K562 (cell line): ENCODE data around the gene CCDC117. TPM values are rescaled to one million over a fixed set of nuclear protein-coding genes. Genes with fewer than 3 reads are reported as not detected.

Experiments used
- ARID2 ChIP-seq: fragments of 450-650 bp; IDR thresholded peaks from 2 replicates; pipeline ENCODE4 v1.6.1; 2017; ENCODE audit warnings: antibody characterized with exemption, mild to moderate bottlenecking
- BACH1 ChIP-seq: fragments of 200-800 bp; sonication (Bioruptor generic); IDR thresholded peaks from 2 replicates; pipeline ENCODE4 v1.6.1; 2016; ENCODE audit warnings: missing genetic modification characterization, missing compliant biosample characterization
- FOXJ2 ChIP-seq: fragments of 200-800 bp; sonication (Bioruptor generic); IDR thresholded peaks from 2 replicates; pipeline ENCODE4 v1.6.1; 2016; ENCODE audit warnings: missing genetic modification characterization, missing compliant biosample characterization
- GTF2F1 ChIP-seq: IDR thresholded peaks from 2 replicates; pipeline ENCODE4 v1.6.1; 2011; ENCODE audit warnings: low read depth, low read length, improper control_type of control experiment
- HEY1 ChIP-seq: fragments of 250-450 bp; sonication (Bioruptor Pico); IDR thresholded peaks from 2 replicates; pipeline ENCODE4 v1.5.0; 2020; ENCODE audit warnings: mild to moderate bottlenecking, moderate library complexity, borderline replicate concordance
- HMGN3 ChIP-seq: IDR thresholded peaks from 2 replicates; pipeline ENCODE4 v1.6.1; 2011; ENCODE audit warnings: borderline replicate concordance, low read depth, mild to moderate bottlenecking, mixed read lengths, low read length; ENCODE audit not compliant: insufficient read length; ENCODE audit errors: extremely low read depth
- ILK ChIP-seq: fragments of 450-650 bp; IDR thresholded peaks from 2 replicates; pipeline ENCODE4 v1.6.1; 2016; ENCODE audit warnings: missing genetic modification characterization, low read depth, mild to moderate bottlenecking, missing compliant biosample characterization, moderate library complexity, borderline replicate concordance
- IRF2 ChIP-seq: sonication (generic); formaldehyde crosslinking; IDR thresholded peaks from 2 replicates; pipeline ENCODE4 v1.8.1; 2022; ENCODE audit warnings: mild to moderate bottlenecking, missing genetic modification reagents
- KAT7 ChIP-seq: sonication (generic); formaldehyde crosslinking; IDR thresholded peaks from 2 replicates; pipeline ENCODE4 v1.8.0; 2022; ENCODE audit warnings: missing genetic modification reagents, mild to moderate bottlenecking, borderline replicate concordance
- MTA3 ChIP-seq: fragments of 450-650 bp; formaldehyde crosslinking; IDR thresholded peaks from 2 replicates; pipeline ENCODE4 v1.6.1; 2017; ENCODE audit warnings: mild to moderate bottlenecking, borderline replicate concordance
- NR2C2 ChIP-seq, 2 experiments: fragments of 200-800 bp in 1 of 2; sonication (Bioruptor generic) in 1 of 2; sonication (generic) in 1 of 2; formaldehyde crosslinking in 1 of 2; IDR thresholded peaks; 2 replicates each; pipeline versions ENCODE4 v1.6.1 to v1.8.0; 2016 to 2022; ENCODE audit warnings: mild to moderate bottlenecking in 1 of 2, missing compliant biosample characterization in 1 of 2, missing genetic modification characterization in 1 of 2, missing genetic modification reagents in 1 of 2
- RB1 ChIP-seq: fragments of 450-650 bp; IDR thresholded peaks from 2 replicates; pipeline ENCODE4 v1.6.1; 2017; ENCODE audit warnings: low read depth, mild to moderate bottlenecking
- RBFOX2 ChIP-seq: fragments of 200-400 bp; formaldehyde crosslinking; IDR thresholded peaks from 2 replicates; pipeline ENCODE4 v1.6.1; 2017; ENCODE audit warnings: low read depth, mild to moderate bottlenecking, low read length, moderate library complexity
- SMAD4 ChIP-seq: fragments of 250-450 bp; sonication (Bioruptor Pico); conservative IDR thresholded peaks from 2 replicates; pipeline ENCODE4 v1.8.0; 2021; ENCODE audit warnings: inconsistent platforms, mild to moderate bottlenecking, moderate library complexity
- SUPT5H ChIP-seq: fragments of 450-650 bp; IDR thresholded peaks from 2 replicates; pipeline ENCODE4 v1.6.1; 2016
- ZNF224 ChIP-seq: sonication (generic); formaldehyde crosslinking; IDR thresholded peaks from 2 replicates; pipeline ENCODE4 v1.8.0; 2022; ENCODE audit warnings: mild to moderate bottlenecking, missing genetic modification reagents
- ZNF436 ChIP-seq: fragments of 250-450, 450-650 bp; sonication (Bioruptor Pico); formaldehyde crosslinking; IDR thresholded peaks from 2 replicates; pipeline ENCODE4 v1.7.0; 2020; ENCODE audit warnings: mild to moderate bottlenecking
- ZNF695 ChIP-seq: fragments of 450-650 bp; formaldehyde crosslinking; IDR thresholded peaks from 2 replicates; pipeline ENCODE4 v1.4.0; 2020; ENCODE audit warnings: mild to moderate bottlenecking, moderate library complexity
- ZNF75A ChIP-seq: fragments of 450-650 bp; formaldehyde crosslinking; IDR thresholded peaks from 2 replicates; pipeline ENCODE4 v1.4.0; 2020; ENCODE audit warnings: mild to moderate bottlenecking
- polyA plus RNA-seq, 8 experiments: library from polyadenylated mRNA; depleted of rRNA in 4 of 8; stranded (reverse) in 5 of 8; unstranded in 3 of 8; fragments of >200 nt; fragmentation: Nextera tagmentation in 2 of 8; fragmentation: Illumina TruSeq in 1 of 8; extraction: Ambion mirVana in 2 of 8; extraction: Trizol in 1 of 8; gene quantifications; 2 replicates each; pipeline versions ENCODE4 v1.2.1 to v1.2.3, GENCODE V29; 2011 to 2014; ENCODE audit warnings: inconsistent platforms in 1 of 8, missing spikeins in 1 of 8
- total RNA-seq, 7 experiments: library from RNA; depleted of rRNA in 6 of 7; stranded (reverse); fragments of >200 nt in 6 of 7; fragmentation: Illumina TruSeq in 2 of 7; extraction: Trizol in 2 of 7; gene quantifications; 2 replicates each; pipeline versions ENCODE4 v1.2.1 to v1.2.3, GENCODE V29; 2011 to 2021; ENCODE audit warnings: low replicate concordance in 1 of 7
- TF ChIP-seq, protein P1 (sequence below): fragments of 450-650 bp; IDR thresholded peaks from 2 replicates; pipeline ENCODE4 v1.6.1; 2018; ENCODE audit not compliant: partially characterized antibody
- TF ChIP-seq, protein P2 (sequence below): sonication (generic); formaldehyde crosslinking; IDR thresholded peaks from 2 replicates; pipeline ENCODE4 v1.8.1; 2023; ENCODE audit warnings: mild to moderate bottlenecking, missing genetic modification reagents
- TF ChIP-seq, protein P3 (sequence below): fragments of 450-650 bp; IDR thresholded peaks from 2 replicates; pipeline ENCODE4 v1.6.1; 2017; ENCODE audit warnings: mild to moderate bottlenecking, moderate library complexity

Gene CCDC117
- total and polyA plus RNA-seq, 9 of the 15 experiments (the other 6 are each of a cell fraction or from before 2014, with no cell fraction given), result 5.7 to 23.3 (median 15.8) TPM

DNA sequence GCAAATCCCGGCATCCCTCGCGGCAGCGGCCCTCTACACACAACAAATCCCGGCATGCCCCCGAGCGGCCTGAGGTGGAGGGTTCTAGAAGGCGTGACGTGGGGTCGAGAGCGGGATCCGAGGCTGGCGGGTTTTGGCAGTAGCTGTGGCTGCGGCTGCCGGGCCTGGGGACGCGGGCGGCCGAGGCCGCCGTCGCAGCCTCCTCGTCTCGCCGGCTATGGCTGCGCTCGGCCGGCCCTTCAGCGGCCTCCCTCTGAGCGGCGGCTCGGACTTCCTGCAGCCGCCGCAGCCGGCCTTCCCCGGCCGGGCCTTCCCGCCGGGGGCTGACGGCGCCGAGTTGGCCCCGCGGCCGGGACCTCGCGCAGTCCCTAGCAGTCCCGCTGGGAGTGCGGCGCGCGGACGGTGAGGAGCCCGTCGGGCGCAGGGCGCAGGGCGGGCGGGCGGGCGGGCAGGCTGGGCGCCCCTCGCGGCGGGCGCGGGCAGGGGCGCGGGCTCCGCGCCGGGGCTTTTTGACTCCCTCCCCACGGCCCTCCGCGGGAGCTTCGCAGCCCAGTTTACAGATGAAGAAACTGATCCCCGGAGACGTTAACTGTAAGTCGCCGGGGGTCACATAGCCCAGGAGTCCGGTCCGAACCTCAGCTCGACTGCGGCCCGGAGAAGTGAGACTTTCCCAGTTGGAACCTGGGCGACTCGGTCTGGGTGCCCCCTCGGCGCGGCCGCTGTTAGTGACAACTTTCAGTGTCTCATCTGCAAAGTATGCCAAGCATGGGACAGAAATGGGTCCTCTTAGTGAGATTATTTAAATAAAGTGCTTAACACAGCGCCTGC lies at the start of gene CCDC117 (continued):
- TF ChIP-seq, protein P1, sequence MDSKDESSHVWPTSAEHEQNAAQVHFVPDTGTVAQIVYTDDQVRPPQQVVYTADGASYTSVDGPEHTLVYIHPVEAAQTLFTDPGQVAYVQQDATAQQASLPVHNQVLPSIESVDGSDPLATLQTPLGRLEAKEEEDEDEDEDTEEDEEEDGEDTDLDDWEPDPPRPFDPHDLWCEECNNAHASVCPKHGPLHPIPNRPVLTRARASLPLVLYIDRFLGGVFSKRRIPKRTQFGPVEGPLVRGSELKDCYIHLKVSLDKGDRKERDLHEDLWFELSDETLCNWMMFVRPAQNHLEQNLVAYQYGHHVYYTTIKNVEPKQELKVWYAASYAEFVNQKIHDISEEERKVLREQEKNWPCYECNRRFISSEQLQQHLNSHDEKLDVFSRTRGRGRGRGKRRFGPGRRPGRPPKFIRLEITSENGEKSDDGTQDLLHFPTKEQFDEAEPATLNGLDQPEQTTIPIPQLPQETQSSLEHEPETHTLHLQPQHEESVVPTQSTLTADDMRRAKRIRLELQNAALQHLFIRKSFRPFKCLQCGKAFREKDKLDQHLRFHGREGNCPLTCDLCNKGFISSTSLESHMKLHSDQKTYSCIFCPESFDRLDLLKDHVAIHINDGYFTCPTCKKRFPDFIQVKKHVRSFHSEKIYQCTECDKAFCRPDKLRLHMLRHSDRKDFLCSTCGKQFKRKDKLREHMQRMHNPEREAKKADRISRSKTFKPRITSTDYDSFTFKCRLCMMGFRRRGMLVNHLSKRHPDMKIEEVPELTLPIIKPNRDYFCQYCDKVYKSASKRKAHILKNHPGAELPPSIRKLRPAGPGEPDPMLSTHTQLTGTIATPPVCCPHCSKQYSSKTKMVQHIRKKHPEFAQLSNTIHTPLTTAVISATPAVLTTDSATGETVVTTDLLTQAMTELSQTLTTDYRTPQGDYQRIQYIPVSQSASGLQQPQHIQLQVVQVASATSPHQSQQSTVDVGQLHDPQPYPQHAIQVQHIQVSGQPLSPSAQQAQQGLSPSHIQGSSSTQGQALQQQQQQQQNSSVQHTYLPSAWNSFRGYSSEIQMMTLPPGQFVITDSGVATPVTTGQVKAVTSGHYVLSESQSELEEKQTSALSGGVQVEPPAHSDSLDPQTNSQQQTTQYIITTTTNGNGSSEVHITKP, result no peak
- no peak for TF ChIP-seq FOXJ2 (tag)
- TF ChIP-seq, protein P2, sequence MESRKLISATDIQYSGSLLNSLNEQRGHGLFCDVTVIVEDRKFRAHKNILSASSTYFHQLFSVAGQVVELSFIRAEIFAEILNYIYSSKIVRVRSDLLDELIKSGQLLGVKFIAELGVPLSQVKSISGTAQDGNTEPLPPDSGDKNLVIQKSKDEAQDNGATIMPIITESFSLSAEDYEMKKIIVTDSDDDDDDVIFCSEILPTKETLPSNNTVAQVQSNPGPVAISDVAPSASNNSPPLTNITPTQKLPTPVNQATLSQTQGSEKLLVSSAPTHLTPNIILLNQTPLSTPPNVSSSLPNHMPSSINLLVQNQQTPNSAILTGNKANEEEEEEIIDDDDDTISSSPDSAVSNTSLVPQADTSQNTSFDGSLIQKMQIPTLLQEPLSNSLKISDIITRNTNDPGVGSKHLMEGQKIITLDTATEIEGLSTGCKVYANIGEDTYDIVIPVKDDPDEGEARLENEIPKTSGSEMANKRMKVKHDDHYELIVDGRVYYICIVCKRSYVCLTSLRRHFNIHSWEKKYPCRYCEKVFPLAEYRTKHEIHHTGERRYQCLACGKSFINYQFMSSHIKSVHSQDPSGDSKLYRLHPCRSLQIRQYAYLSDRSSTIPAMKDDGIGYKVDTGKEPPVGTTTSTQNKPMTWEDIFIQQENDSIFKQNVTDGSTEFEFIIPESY (CRISPR knock-in tag), result 0 out of 2 replicates have a peak, but pooled peaks have one; percentile 20
- no peak for TF ChIP-seq BACH1 (tag)
- TF ChIP-seq IRF2 (CRISPR knock-in tag), result no peak
- TF ChIP-seq MTA3, result 0 out of 2 replicates have a peak, but pooled peaks have one; percentile 14
- TF ChIP-seq RBFOX2, result peak; percentile 87
- TF ChIP-seq ZNF75A (CRISPR knock-in tag), result no peak
- TF ChIP-seq RB1, result peak; percentile 58
- peak; percentile 66 for TF ChIP-seq SMAD4 (CRISPR knock-in tag)
- TF ChIP-seq HEY1 (CRISPR knock-in tag), result no peak
- TF ChIP-seq ILK, result no peak
- TF ChIP-seq ARID2, result no peak
- TF ChIP-seq, protein P3, sequence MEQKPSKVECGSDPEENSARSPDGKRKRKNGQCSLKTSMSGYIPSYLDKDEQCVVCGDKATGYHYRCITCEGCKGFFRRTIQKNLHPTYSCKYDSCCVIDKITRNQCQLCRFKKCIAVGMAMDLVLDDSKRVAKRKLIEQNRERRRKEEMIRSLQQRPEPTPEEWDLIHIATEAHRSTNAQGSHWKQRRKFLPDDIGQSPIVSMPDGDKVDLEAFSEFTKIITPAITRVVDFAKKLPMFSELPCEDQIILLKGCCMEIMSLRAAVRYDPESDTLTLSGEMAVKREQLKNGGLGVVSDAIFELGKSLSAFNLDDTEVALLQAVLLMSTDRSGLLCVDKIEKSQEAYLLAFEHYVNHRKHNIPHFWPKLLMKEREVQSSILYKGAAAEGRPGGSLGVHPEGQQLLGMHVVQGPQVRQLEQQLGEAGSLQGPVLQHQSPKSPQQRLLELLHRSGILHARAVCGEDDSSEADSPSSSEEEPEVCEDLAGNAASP, result no peak
- TF ChIP-seq ZNF436 (CRISPR knock-in tag), result no peak
- no peak for TF ChIP-seq ZNF695 (CRISPR knock-in tag)
- TF ChIP-seq GTF2F1, result no peak
- TF ChIP-seq KAT7, result no peak
- TF ChIP-seq HMGN3, result no peak
- no peak for TF ChIP-seq ZNF224
- TF ChIP-seq NR2C2 (CRISPR knock-in tag; IDR thresholded peaks at IDR 0.05), result no peak
- peak; percentile 90 for TF ChIP-seq NR2C2 (tag; IDR thresholded peaks at IDR 0.05)
- TF ChIP-seq SUPT5H, result no peak
